ENCODE results near the gene MAPK4.
"Not testable (repeated sequence)": the region's sequence is repeated elsewhere in the genome, so short reads cannot be mapped to it uniquely, and the experiment has no call there.

The MAPK4 gene

DNA sequence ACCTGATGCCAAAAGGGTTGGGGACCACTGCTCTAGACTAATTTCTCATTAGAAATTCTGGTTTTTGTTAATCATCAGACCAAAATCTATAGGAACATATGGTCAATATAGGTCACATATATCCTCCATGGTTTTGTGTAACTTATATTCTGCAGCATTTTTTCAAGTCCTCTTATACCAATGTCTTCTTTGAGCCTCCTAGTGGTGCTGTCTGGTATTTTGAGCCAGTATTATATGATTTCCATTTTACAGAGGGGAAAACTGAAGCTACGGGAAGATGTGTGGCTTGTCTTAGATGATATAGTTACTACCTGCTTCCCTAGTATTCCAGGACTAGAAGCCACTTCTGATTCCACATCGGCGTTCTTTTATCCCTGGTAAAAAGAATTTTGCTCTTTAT lies 13.8 kb downstream of the MAPK4 start:
- no peak for DNase-seq (ENCODE audit: low spot score)

DNA sequence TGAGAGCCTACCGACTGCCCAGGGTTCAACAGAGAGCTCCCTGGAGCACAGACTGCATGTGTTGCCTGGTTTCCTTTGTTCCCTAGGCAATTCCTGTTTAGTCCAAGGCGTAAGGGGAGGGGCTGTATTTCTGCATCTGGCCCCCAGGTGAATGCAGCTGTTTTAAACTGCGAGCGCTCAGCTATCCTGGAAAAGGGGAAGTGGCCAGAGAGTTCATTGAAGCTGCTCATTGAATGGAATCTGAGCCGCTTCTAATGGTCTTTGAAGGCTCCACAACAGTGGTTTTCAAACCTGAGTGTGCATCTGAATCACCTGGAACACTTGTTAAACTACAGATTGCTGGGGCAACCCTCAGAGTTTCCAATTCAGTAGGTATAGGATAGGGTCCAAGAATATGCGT lies 18.1 kb downstream of the MAPK4 start:
- no peak for DNase-seq (ENCODE audit: low spot score)

DNA sequence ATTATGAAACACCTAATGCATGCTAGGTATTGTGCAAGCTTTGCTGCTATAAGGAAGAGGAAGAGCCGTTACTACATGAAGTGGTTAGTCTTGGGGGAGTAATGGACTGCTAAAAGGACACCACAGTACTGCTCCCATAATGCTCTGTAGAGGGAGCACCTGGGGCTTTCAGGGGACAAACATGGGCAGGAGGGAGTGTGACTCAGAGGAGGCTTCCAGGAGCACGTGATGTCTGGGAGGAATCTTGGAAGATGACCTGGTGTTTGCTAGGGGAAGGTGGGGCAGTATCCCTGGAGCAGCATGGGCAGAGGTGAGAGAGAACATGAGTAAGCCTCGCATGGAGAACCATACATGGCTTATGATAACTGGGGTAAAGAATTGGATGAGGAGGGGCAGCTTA lies 18.8 kb downstream of the MAPK4 start:
- no peak for DNase-seq (ENCODE audit: low spot score)

DNA sequence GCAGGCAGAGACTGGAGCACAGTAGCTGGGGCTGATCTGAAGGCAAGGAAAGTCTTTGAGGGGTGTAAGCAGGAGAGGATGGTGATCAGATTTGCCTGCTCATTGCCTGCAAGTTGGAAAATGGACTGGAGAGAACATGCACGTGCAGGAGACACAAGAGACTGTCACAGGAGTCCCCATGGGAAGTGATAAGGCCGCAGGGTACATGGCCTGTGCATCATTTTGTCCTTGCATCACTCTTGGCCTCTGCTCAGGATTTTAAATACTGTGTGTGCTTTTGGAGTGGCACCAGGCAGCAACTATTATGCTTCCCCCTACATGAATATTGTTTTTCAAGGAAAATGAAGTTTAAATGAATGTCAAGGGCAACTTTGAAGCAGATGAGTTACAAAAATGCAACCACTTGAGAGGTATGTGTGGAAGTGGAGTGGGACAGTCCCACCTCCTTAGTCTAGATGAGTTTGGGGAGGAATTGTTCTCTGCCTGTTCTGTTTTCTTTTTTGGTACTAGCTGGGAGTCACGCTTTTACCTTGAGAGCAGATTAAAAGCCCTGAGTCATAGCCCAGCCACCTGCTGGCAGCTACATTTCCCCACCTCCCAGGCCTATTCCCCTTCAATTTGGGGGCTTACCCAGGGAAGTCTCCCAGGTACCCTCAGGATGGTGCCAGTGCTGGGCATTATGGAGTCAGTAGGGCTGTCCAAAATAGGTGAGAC lies 19.3 kb downstream of the MAPK4 start:
- no peak for DNase-seq (ENCODE audit: low spot score)

DNA sequence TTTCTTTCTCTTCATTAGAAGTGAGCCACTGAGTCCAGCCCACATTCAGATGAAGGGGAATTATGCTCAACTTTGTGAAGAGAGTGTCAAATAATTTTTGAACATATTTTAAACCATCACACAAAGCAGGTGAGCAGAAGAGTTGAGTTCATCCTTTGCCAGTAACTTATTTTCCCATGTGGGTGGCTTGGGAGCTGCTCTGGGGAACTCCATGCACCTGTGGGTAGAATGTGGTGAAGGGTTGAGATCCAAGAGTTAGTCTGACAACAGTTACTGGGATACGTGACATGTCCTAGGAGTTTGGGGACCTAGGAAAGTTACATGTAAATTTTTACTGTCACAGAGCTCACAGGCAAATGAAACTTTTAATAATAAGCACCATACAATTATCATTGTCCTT lies 21.6 kb downstream of the MAPK4 start:
- DNase-seq (ENCODE audit: low spot score) = no peak

DNA sequence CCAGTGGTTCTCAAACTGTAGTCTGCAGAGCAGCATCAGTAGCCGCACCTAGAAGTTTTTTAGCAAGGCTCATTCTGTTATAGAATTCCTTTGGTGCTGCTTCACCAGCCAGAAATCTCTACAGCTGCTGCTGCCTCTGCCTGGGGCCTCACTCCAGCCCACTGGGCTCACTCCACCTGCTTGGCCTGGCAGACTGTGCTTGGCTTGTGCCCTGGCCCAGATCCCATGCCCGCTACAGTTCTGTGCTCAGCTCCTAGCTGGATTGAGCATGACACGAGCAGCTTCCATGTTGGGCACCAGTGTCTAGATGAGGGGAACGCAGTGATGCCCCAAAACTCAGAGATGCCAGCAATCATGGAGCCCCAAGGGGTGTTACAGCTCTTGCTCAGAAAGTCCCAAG lies 22.6 kb downstream of the MAPK4 start:
- DNase-seq (ENCODE audit: low spot score) = no peak

DNA sequence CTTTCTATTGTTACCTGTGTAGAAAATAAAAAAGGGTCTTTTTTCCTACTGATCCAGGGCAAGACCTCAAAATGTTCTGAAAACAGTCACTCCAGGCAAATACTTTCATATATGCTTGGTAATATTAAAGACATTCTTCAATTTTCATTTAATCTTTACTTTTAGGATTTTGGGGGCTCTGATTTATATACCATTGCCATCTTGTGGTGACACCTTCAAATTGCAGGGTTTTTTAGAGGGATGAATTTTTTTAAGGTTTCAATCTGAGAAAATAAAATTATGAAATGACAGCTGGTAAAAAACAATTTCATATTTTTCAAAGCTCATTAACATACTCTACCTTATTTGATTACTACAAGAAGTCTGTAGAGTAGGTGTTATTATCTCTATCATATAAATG lies 26.8 kb downstream of the MAPK4 start:
- DNase-seq (ENCODE audit: low spot score) = no peak

DNA sequence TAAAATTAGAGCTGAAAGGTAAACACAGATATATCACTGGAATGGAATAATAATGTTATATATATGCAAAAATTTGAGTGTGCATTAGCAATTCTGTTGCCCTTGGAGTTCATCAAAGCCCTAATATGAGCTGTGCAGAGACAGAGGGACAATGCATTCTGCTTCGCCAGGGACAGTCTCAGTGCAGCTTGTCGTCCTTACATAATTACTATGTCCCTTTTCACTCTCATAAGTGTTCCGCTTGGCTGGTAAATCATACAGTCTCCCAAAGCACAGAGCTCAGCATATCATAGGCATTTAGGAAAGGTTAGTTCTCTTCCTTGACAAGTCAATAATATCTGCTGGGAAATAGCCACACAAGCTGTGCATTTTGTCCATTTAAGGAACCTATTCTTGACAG lies 30.7 kb downstream of the MAPK4 start:
- no peak for DNase-seq (ENCODE audit: low spot score)

DNA sequence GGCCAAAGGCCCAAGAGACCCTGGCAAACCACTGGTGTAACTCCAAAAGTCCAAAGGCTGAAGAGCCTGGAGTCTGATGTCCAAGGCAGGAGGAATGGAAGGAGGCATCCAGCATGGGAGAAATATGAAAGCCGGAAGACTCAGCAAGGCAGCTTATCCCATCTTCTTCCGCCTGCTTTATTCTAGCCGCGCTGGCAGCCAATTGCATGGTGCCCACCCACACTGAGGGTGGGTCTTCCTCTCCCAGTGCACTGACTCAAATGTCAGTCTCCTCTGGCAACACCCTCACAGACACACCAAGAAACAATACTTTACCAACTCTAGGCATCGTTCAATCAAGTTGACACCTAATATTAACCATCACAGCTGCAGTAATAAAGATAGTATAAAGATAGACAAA lies 34.1 kb downstream of the MAPK4 start:
- DNase-seq (ENCODE audit: low spot score) = no peak

DNA sequence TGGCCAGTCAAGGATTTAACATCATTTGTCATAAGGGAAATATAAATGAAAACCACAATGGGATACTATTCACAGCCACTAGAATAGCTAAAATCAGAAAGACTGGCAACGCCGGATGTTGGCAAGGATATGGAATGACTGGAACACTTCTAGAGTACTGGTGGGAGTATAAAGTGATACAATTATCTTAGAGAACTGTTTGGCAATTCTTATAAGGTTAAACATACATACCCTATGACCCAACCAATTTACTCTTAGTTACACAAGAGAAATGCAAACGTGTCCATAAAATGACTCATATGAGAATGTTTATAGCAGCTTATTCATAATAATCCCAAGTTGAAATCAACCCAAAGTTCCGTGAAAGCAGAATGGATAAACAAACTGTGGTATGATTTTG lies 35.1 kb downstream of the MAPK4 start:
- no peak for DNase-seq (ENCODE audit: low spot score)

DNA sequence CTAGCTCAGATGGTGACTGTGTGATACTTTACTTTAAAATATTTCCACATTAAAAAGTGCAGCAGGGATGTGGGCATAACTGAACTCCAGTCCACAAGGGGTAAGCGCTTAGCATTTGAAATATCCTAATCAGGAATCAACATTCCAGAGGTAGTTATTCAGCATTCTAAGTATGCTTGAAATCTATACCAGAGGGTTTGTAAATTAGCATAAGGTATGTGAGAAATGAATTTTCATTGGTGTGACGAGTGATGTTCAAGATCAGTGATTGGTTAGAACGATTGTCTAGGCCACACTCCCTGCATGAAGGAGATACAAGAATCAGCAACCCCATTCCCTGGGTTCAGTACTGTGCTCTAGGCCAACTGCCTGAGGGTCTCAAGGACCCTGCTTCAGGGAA lies 42.6 kb downstream of the MAPK4 start:
- no peak for DNase-seq (ENCODE audit: low spot score)

DNA sequence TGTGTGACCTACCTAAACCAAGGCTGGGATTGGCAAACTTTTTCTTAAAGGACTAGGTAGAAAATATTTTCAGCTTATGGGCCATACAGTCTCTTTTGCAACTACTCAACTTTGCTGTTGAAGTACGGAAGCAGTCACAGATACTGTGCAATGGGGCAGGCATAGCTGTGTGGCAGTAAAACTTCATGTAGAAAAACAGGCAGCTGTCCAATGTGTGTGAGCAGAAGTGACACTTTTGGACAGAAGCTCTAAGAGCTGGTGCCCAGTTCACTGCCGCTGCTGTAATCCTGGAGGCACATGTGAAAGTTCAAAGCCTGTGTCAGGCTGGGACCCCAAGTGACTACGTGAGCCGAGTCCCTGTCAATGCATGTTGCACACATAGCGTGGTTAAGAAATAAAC lies 46.7 kb downstream of the MAPK4 start:
- DNase-seq (ENCODE audit: low spot score) = no peak

DNA sequence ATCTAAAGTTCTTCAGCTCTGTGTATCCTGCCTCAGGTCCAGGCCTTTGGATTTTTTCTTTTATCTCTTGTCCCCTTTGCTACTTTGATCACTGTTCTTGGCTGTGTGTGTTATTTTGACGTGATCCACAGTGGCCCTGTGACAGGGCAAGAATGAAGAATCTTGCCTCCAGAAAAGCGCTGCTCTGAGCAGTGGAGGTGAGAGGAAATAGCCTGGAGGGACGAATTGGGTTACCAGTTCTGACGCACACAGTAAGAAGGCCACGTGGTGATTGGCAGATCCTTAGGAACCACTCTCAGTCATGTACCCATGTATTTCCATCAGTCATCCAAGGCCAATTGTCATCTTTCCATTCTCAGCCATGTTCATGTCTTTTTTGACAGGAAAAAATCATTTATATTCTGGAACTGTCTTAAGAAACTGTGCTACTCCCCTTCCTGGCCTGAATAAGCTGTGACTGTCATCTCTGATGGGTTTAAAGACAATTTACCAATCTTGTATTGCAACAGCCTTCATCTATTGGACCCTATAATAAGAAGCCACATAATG lies 47.6 kb downstream of the MAPK4 start:
- no peak for DNase-seq (ENCODE audit: low spot score)

DNA sequence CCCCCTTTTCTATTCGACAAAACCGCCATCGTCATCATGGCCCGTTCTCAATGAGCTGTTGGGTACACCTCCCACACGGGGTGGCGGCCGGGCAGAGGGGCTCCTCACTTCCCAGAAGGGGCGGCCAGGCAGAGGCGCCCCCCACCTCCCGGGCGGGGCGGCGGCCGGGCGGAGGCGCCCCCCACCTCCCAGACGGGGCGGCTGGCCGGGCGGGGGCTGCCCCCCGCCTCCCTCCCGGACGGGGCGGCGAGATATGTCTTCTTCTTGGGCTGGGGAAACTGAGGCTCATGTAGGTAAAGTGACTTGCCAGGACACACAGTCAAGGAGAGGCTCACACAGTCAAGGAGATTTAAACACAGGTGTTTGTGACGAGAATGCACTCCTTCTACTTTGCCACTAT lies 49.3 kb downstream of the MAPK4 start:
- not testable (repeated sequence) for DNase-seq (ENCODE audit: low spot score)

DNA sequence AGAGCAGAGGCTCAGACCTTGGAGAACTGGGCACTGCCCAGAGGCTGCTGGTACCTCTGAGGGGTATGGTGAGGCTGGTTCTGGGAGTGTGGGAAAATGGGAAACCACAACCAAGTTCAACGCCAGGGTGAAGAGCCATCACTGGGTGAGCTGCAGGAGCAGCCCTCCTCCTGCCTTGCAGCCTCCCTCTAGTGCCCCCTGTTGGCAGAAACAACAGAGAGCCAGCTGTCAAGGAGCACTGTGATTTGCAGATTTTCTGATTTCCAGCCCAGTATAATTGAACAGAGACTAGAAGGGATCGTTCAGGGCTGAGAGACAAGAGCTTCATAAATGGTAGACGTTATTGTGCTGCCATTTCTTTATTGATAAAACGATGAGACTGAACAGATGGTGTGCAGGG lies 50.5 kb downstream of the MAPK4 start:
- peak; percentile 20 for DNase-seq (ENCODE audit: low spot score)

DNA sequence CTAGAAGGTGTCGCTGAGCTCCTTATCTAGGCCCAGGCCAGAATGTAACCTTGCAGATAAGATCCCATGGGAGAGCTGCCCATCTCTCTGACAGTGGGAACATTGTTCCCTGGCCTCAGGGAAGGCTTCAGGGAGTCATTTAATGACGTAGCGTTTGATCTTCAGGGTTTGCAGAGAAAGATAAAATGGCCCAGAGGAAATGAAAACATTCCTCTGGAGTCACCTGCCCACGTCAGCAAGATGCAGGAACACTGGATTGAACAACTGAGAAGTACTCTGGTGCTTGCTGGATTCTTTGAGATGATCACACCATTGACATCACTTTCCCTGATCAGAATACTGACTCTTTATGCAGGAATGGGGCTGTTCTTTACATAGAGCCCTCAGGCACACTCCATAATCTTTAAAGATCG lies 51.6 kb downstream of the MAPK4 start:
- DNase-seq (ENCODE audit: low spot score) = peak; percentile 18

DNA sequence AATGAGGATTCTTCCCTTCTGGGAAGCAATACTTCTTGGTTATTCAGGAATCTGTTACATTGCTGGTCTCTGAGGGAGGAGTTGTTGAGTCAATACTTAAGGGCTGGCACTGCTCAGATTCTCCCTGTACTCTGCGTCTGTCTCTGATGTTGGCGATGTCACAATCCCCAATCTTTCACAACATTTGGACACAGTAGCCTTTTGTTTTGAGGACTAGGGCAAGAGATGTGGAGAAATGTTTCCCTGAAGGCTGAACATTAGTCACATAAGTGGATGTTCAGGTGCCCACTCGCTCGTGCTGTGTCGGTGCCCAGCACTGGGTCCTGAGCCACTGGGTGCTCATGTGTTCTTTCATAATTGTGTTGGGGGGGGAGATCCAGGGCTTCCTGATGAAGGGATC lies 55.0 kb downstream of the MAPK4 start:
- peak; percentile 17 for DNase-seq (ENCODE audit: low spot score)

DNA sequence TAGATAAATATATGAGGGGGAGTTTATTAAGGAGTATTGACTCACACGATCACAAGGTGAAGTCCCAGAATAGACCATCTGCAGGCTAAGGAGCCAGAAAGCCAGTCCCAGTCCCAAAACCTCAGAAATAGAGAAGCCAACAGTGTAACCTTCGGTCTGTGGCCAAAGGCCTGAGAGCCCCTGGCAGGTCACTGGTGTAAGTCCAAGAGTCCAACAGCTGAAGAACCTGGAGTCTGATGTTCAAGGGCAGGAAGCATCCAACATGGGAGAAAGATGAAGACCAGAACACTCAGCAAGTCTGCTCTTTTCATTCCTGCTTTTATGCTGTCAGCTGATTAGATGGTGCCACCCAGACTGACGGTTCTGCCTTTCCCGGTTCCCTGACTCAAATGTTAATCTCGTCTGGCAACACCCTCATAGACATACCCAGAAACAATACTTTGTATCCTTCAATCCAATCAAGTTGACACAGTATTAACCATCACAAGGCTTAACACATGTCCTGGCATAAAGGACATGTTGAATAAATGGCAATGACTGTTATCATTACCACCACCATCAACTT lies 56.7 kb downstream of the MAPK4 start:
- DNase-seq (ENCODE audit: low spot score) = no peak

DNA sequence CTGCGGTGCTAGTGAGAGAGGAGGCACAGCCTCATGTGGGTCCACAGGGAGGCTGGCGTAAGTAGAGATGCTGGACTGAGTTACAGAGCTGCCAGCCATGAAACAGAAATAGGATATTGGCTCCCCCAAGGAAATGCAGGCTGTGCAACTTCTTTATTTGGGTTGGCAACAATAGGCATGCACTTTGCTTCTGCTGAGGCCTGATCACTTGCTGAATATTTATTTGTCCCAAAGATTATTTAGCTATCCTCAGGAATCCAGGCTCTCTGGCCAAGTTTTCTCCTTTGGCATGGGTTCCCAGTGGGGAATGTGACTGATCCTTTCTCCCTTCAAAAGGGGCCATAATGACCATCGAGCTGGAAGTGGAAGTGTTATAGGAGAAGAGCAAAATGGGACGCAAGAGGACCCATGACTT lies 60.0 kb downstream of the MAPK4 start:
- DNase-seq (ENCODE audit: low spot score) = peak; percentile 6

DNA sequence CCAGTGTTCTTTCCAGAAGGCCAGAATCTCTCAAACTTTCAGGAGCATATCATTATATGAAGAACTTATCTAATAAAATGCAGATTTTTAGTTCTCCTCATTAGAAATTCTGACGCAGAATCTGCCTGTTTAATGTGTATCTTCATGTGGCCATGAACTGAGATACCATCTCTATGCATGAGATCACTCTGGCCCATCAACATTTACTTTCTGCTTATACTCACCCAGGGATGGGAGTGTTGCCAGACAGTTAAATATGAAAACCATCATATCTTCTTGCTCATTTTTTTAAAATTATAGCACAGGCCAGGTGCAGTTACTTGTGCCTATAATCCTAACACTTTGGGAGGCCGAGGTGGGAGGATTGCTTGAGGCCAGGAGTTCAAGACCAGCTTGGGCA lies 60.4 kb downstream of the MAPK4 start:
- no peak for DNase-seq (ENCODE audit: low spot score)

DNA sequence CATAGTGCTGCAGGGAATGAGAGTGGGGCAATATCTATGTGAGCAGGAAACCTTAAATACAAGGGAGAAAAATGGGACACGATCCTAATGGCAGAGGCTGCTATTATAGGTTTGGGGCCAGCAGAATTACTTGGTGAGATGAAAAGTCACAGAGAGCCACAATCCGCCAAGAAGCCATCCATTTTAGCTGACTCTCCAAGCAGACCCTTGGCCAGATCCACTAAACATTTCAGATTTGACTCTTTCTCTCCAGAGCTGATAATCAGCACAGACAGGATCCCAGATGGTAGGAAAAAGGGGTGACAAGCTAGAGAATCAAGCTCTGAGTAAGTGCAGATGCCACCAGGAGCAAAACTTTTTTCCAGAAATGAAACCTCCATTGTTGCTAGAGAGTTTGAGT lies 61.5 kb downstream of the MAPK4 start:
- no peak for DNase-seq (ENCODE audit: low spot score)

DNA sequence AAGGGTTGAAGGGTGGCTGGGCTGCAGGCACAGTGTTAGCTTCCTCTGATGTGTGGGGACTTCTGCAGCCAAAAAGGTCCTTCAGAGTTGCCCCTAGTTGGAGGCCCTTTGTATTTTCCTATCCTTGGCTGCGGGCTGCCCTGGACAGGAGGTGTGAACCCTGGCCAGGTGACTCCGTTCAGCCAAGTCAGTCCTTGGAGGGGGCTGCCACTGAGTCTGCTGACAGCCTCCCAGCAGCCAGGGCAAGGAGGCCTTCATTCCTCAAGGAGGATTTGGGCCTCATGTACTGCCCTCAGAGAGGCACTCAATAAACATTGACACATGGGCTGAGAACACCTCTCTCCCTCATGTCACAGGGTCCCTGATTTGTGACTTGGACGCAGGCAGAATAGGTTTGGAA lies 62.4 kb downstream of the MAPK4 start:
- DNase-seq (ENCODE audit: low spot score) = no peak

DNA sequence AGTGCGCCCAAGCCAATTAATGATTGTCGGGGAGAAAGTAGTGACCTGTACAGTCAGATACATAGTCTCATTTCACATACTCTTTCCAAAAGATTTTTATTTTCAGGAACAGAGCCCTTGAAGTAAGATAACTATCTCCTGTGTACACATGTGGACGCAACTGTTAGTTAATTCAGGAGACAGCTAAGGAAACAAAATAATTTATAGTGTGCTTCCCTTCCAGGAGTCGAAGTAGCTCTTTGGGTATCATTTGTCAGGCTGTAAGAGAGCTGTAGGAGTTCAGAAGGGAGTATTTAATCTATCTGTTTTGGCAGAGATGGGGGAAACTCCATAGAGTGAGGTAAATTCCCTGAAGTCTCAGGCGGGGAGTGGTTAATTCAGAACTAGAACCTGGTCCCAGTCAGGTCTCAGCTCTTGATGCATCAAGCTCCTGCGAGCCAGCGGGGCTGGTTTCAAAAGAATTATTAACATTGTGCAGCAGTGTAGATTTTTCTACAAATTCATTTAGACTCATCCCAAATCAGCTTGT lies 63.0 kb downstream of the MAPK4 start:
- DNase-seq (ENCODE audit: low spot score) = no peak
